ENCODE measurements around the gene B4GALT1. TPM values are rescaled to one million over a fixed set of nuclear protein-coding genes. Genes with fewer than 3 reads are reported as not detected.

Gene B4GALT1
- total RNA-seq, 2 experiments from 2014 or later = 41.2 to 41.4 TPM

DNA sequence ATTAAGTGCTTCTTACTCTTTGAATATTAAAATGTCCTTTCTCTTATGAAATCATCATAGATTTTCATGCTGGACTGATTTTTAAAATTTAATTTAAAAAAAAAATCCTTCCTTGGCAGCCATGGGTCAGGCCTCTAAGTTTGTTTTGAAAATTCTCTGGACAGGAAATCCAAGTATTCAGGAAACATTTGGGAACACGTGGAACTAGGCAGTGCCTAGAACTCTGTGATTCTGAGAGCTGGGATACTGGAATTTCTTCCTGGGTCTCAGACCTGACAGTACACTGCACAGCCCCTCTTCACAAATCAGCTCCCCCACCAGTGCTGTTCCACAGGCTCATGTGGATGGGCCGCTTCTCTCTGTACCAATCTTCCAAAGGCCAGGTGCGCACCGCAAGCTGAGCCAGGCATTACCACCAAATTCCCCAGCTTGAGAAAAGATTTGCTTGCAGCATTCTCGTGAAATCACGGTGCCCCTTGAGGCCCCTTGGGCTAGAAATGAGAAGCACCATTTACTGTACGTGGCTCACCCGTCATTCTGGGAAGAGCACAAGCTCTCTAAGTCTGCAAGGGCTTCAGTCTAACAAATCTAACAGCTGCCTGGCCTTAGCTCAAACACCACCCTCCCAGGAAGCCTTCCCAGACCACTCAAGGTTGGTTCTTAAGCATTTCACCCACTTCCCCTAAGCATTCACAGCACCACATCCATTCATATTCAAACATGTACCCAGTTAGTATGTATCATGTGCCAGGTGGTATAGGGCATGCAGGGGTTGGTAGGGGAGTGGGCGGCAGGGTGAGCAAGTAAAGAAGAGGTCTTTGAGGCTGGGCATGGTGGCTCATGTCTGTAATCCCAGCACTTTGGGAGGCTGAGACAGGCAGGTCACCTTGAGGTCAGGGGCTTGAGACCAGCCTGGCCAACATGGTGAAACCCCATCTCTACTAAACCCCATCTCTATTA is 26.5 kb downstream of the B4GALT1 start:
- POLR2A ChIA-PET = interaction anchor here (0.5 to 2.9 kb wide), 8 partner anchors 9 to 149 kb away, joined by 3 to 7 read pairs (median 4); partner anchors contain the start of genes B4GALT1 and NFX1
- TF ChIP-seq, protein P1, sequence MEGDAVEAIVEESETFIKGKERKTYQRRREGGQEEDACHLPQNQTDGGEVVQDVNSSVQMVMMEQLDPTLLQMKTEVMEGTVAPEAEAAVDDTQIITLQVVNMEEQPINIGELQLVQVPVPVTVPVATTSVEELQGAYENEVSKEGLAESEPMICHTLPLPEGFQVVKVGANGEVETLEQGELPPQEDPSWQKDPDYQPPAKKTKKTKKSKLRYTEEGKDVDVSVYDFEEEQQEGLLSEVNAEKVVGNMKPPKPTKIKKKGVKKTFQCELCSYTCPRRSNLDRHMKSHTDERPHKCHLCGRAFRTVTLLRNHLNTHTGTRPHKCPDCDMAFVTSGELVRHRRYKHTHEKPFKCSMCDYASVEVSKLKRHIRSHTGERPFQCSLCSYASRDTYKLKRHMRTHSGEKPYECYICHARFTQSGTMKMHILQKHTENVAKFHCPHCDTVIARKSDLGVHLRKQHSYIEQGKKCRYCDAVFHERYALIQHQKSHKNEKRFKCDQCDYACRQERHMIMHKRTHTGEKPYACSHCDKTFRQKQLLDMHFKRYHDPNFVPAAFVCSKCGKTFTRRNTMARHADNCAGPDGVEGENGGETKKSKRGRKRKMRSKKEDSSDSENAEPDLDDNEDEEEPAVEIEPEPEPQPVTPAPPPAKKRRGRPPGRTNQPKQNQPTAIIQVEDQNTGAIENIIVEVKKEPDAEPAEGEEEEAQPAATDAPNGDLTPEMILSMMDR (IDR thresholded peaks at IDR 0.05) = no peak
- peak overlapping the region; percentile 78 for H3K27ac Mint-ChIP-seq
- peak; percentile 50 for ATAC-seq
- no peaks in the 10 kb centered on the region for H3K27me3 Mint-ChIP-seq
- intact Hi-C loops (cut with micrococcal nuclease) = no loop called here
- no peak overlapping the region for H3K4me3 Mint-ChIP-seq
- no peaks in the 10 kb centered on the region for H3K9me3 Mint-ChIP-seq
- peak; percentile 56 for DNase-seq
- CTCF ChIA-PET = interaction anchor here (1.1 to 1.4 kb wide), 3 partner anchors 11 to 94 kb away, joined by 3 read pairs; partner anchors contain the start of gene B4GALT1
- H3K4me1 Mint-ChIP-seq (ENCODE audit: low read depth) = peaks cover 94% of the 10 kb centered on the region
- peaks cover 16% of the 10 kb centered on the region for H3K36me3 Mint-ChIP-seq (ENCODE audit: low read depth)

DNA sequence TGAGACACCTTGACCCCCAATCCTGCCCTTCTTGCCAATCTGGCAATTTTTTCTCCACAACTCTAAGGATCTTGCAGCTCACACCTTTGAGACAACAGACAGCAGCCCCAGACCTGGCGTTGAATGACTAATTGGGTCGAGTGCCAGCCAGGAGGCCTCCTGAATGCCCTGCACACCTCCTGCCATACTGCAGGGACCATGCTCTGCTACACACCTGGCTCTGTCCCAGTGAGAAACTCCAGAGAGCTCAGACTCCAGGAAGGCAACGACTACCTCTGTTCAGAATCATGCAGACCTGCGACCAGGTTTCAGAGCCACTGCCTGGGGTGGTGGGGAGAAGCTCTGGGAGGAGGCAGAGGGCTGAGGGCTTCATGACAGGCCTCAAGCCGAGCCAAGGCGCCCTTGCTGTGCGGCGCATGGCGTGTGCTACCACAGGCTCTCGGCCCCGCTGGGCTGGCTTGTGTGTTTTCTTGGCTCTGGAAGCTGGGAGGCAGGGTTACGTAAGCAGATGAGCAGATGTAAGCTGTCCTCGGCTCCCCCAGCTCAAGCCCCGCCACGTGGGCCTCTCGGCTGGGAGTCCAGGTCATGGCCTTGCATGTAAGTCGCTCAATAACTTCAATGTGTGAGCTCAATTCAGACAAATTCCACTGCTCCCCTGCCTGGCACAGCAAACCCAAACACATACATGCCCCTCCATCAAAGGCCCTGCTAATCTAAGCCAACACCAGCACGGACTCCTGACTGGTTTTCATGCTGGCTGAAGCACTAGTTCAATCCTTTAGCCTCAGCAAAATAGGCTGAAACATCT is 27.5 kb downstream of the B4GALT1 start:
- TF ChIP-seq, protein P1 (IDR thresholded peaks at IDR 0.05) = no peak
- Mint-ChIP-seq H3K27ac (peak overlapping the region; percentile 77), H3K27me3 (no peaks in the 10 kb centered on the region), H3K4me1 (ENCODE audit: low read depth) (peaks cover 90% of the 10 kb centered on the region), H3K36me3 (ENCODE audit: low read depth) (peaks cover 19% of the 10 kb centered on the region), H3K9me3 (no peaks in the 10 kb centered on the region), H3K4me3 (no peak overlapping the region)
- ChIA-PET POLR2A (interaction anchor here (0.5 to 2.9 kb wide), 6 partner anchors 11 to 146 kb away, joined by 3 to 7 read pairs (median 4); partner anchors contain the start of gene B4GALT1), CTCF (interaction anchor here (0.6 to 1.4 kb wide), 4 partner anchors 10 to 650 kb away, joined by 3 read pairs; partner anchors contain the start of gene B4GALT1)
- no peak for ATAC-seq
- DNase-seq = no peak
- intact Hi-C loops (cut with micrococcal nuclease) = no loop called here

DNA sequence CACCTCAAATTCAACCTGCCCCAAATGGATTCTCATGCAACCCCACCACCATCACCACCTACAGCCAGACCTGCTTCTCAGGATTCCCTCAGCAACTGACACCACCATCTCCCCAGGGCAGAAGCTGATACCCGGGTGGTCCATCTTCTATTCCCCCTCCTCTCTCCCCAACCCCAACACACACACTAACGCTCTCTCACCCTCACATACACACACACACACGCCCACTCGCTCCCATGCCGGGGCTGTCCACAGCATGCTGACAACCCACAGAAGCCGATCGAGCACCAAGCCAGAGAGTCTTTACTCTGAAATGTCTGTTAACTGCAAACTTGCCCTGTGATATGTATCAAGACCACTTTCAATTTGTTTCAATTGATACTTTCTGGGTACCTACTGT is 28.4 kb downstream of the B4GALT1 start:
- DNase-seq (peak; percentile 28), ATAC-seq (no peak)
- H3K4me1 Mint-ChIP-seq (ENCODE audit: low read depth) = peaks cover 83% of the 10 kb centered on the region
- H3K27me3 Mint-ChIP-seq = no peaks in the 10 kb centered on the region
- CTCF ChIA-PET = no interaction called here
- TF ChIP-seq, protein P1 (IDR thresholded peaks at IDR 0.05) = no peak
- H3K9me3 Mint-ChIP-seq = no peaks in the 10 kb centered on the region
- intact Hi-C loops (cut with micrococcal nuclease) = no loop called here
- POLR2A ChIA-PET = interaction anchor here (0.7 to 2.9 kb wide), 4 partner anchors 10 to 24 kb away, joined by 3 to 7 read pairs (median 4); no protein-coding TSS in a partner anchor
- peak overlapping the region; percentile 77 for H3K27ac Mint-ChIP-seq
- peaks cover 19% of the 10 kb centered on the region for H3K36me3 Mint-ChIP-seq (ENCODE audit: low read depth)
- no peak overlapping the region for H3K4me3 Mint-ChIP-seq

DNA sequence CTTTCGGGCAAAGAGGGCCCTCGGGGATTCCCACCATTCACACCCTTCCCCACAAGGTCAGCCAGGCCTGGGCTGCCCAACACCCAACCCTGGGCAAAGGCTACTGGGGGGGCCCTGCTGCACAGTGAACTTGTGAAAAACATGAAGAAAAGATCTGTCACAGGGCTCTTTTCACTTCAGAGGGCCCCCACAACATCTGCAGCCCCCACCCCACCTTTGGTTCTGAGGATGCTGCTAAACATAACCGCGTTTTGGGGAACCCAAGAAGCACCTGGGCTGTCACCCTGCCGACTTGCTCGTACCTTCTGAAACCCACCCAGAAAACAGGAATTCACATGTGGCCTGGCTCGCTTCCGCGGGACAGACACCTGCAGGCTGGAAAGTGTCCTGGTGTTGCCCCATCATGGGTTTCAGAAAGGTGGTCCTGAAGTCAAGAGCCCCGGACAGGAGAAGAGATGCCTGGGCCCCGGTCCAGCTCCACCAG is 29.3 kb downstream of the B4GALT1 start:
- H3K27ac Mint-ChIP-seq = peak overlapping the region; percentile 77
- H3K4me3 Mint-ChIP-seq = no peak overlapping the region

More for the DNA sequence above, 29.3 kb downstream of the B4GALT1 start:
- H3K9me3 Mint-ChIP-seq = no peaks in the 10 kb centered on the region
- DNase-seq = peak; percentile 15
- no peak for ATAC-seq
- H3K4me1 Mint-ChIP-seq (ENCODE audit: low read depth) = peaks cover 76% of the 10 kb centered on the region
- intact Hi-C loops (cut with micrococcal nuclease) = no loop called here
- ChIA-PET CTCF (interaction anchor here (1.4 to 1.5 kb wide), 2 partner anchors 20 to 89 kb away, joined by 4 read pairs; no protein-coding TSS in a partner anchor), POLR2A (interaction anchor here (0.6 to 2.9 kb wide), 5 partner anchors 8 to 572 kb away, joined by 3 to 7 read pairs (median 4); no protein-coding TSS in a partner anchor)
- TF ChIP-seq, protein P1 (IDR thresholded peaks at IDR 0.05) = no peak
- no peaks in the 10 kb centered on the region for H3K27me3 Mint-ChIP-seq
- peaks cover 19% of the 10 kb centered on the region for H3K36me3 Mint-ChIP-seq (ENCODE audit: low read depth)

Measured in activated CD8-positive, alpha-beta T cell treated with anti-CD3 and anti-CD28 coated beads for 36 hours (primary cell).